ENCODE data around the gene ZYG11B. TPM values are rescaled to one million over a fixed set of nuclear protein-coding genes. Genes with fewer than 3 reads are reported as not detected.
"Not testable (repeated sequence)": the region's sequence is repeated elsewhere in the genome, so short reads cannot be mapped to it uniquely, and the experiment has no call there.

Gene ZYG11B
- total RNA-seq, 1 donor from 2014 or later: 30.0 TPM

DNA sequence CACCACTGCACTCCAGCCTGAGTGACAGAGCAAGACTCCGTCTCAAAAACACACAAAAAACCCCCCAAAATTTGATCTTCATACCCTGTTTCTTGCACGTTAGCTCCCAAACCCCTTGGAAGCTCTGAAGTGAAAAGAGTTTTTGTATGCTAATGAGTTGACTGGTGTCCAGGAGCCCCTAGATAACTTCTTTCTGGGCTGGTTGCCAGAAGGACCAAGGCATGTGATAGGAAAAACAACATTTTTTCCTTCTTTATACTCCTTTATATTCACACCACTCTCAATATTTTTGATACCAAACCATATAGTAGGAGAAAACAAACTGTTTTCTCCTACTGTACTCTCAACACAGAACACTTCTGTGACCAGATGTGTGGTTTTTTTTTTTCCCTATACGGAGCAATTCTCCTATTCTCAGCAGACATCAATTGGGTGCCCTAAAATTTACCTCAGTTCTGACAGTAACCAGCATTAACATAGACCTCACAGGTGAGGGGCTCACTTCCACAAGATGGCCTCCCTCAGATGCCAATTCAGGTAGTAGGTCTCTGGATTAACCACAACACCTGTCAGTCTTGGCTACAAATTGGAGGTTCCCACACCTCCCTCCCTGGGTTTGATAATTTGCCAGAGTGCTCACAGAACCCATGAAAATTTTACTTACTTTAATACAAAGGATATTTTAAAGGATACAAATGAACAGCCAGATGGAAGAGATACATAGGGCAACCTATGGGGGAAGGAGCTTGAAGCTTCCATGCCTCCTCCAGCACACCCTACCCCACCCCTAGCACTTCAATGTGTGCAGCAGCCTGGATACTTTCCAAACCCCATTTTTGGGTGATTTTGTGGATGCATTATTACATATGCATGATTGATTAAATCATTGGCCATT, 25.6 kb downstream of the ZYG11B start:
- DNase-seq (ENCODE audit: extremely low read depth, low read depth, low spot score): peak; percentile 42

DNA sequence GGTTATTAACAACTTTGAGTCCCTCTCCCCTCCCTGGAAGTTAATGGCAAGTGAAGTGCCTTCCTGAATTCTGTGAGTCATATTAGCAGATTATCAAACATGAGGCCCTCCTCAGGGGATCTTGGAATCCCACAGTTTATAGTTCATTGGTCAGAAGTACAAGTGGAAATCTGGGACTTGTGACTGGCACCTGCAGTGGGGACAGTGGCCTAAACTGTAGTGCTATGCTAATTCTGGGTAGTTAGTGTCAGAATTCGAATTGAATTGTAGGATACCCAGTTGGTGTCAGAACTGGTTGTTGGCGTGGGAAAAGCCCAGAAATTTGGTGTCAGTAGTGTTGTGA, 26.2 kb downstream of the ZYG11B start:
- DNase-seq (ENCODE audit: extremely low read depth, low read depth, low spot score): no peak

DNA sequence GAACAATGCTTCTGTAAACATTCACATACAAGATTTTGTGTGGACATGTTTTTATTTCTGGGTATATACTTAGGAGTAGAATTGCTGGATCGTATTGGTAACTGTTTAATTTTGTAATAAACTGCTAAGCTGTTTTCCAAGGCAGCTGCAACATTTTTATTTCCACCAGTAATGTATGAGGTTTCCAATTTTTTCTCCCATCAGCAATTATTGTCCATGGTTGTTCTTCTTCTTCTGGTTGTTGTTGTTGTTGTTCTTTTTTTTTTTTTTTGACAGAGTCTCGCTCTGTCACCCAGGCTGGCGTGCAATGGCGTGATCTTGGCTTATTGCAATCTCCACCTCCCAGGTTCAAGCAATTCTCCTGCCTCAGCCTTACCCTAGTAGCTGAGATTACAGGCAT, 26.9 kb downstream of the ZYG11B start:
- DNase-seq (ENCODE audit: extremely low read depth, low read depth, low spot score): no peak

DNA sequence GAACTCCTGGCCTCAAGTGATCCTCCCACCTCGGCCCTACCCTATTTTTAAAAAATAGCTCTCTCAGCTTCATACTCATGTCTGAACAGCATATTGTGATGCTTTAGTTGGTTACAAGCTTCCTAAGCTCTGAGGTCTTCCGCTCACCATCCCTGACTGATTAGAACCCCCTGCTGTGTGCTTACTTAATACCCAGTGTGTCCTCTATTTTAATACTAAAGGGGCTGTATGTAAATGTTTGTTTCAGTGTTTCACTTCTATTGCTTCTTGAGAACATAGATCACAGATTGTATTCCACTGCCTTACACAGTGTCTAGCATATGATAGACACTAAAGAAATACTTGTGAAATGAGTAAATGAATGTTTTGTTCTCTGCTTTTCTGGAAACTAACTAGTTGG, 29.8 kb downstream of the ZYG11B start:
- DNase-seq (ENCODE audit: extremely low read depth, low read depth, low spot score): no peak

DNA sequence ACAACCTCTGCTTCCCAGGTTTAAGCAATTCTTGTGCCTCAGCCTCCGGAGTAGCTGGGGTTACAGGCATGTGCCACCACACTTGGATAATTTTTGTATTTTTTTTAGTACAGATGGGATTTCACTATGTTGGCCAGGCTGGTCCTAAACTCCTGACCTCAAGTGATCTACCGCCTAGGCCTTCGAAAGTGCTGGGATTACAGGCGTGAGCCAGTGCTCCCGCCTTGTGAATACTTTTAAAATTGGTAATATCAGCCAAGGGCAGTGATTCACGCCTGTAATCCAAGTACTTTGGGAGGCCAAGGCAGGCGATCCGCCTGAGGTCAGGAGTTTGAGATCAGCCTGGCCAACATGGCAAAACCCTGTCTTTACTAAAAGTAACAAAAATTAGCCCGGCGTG, 33.7 kb downstream of the ZYG11B start:
- no peak for DNase-seq (ENCODE audit: extremely low read depth, low read depth, low spot score)

DNA sequence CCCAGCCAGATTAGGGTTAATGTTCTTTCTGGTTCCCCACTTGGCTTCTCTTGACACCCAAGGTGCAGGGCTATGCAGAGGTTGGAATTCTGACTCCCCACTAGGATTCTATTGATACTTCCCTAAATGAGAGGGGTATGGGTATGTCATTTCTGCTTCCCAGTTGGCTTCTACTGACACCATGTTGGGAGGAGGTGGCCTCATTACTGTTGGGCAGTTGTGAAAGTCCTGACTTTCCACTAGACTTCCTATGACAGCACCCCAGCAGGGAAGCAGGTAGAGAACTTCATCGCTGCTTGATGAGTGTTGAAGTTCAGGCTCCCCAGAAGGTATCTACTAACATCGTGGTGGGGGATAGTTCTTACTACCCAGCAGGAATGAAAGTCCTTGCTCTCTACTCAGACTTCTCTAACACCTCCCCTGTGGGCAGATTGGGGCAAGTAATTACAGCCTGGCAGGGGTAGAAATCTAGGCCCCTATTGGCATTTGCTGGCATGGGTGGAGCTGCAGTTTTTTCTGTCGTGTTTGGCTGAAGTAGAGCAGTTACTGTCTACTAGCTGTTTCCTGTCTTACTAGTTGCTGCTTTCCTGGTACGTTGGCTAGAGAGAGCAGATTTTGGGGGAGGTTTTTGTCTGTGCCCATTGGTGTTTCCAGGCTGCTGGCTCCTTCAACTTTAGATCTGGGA, 41.5 kb downstream of the ZYG11B start:
- DNase-seq (ENCODE audit: extremely low read depth, low read depth, low spot score): no peak

DNA sequence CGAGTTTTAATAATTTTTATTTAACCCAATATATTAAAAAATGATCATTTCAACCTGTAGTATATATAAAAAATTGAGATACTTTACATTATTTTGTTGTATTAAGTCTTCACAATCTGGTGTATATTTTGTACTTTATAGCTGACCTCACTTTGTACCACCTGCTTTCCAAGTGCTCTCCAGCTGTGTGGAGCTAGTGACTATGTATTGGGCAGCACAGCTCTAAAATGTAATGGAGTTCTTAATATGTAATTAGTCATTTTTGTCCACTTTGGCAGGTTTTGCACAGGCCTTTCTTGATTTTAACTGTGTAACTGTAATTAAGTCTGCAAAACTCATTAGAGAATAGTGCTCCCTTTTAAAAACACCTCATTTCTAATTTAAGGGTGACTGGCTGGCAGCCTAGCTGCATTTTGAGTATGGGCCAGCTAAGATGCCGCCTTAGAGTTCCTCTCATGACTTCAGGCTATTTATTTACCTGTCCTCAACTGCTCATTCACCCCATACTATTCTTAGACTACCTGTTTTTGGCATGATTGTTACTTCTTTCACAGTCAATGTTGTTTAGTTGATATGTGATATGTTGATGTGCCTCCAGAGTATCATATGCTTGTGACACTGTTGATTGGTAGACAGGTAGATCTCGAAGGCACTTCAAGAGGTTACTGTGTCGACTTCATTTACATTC, 43.2 kb downstream of the ZYG11B start:
- no peak for DNase-seq (ENCODE audit: extremely low read depth, low read depth, low spot score)

DNA sequence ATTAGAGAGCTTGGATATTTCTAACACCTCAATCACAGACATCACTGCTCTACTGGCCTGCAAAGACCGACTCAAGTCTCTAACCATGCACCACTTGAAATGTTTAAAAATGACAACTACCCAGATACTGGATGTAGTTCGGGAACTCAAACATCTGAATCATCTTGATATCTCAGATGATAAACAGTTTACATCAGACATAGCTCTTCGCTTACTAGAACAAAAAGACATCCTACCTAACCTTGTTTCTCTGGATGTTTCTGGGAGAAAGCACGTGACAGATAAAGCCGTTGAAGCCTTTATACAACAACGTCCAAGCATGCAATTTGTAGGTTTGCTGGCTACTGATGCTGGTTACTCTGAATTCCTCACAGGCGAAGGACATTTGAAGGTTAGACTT, 45.1 kb downstream of the ZYG11B start:
- no peak for DNase-seq (ENCODE audit: extremely low read depth, low read depth, low spot score)

DNA sequence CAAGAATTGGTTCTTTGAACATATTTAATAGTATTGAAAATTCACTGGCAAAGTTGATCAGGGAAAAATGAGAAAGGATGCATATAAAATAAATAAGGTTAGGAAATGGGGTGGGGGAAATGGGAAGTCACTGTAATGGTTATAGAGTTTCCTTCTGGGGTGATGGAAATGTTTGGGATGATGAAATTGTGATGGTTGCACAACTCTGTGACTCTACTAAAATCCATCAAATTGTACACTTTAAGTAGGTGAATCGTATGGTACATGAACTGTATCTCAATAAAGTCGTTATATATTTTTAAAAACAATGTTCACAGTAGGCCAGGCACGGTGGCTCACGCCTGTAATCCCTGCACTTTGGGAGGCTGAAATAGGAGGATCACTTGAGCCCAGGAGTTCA, 59.9 kb downstream of the ZYG11B start:
- DNase-seq (ENCODE audit: extremely low read depth, low read depth, low spot score): no peak

DNA sequence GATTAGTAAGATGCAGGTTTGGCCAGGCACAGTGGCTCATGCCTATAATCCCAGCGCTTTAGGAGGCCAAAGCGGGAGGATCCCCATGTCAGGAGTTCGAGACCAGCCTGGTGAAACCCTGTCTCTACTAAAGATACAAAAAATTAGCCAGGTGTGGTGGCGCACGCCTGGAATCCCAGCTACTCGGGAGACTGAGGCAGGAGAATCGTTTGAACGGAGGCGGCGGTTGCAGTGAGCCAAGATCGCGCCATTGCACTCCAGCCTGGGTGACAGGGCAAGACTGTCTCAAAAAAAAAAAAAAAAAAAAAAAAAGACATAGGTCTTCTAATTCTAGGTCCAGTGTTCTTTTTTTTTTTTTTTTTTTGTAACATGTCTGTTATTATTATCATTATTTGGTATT, 64.2 kb downstream of the ZYG11B start:
- not testable (repeated sequence) for DNase-seq (ENCODE audit: extremely low read depth, low read depth, low spot score)

DNA sequence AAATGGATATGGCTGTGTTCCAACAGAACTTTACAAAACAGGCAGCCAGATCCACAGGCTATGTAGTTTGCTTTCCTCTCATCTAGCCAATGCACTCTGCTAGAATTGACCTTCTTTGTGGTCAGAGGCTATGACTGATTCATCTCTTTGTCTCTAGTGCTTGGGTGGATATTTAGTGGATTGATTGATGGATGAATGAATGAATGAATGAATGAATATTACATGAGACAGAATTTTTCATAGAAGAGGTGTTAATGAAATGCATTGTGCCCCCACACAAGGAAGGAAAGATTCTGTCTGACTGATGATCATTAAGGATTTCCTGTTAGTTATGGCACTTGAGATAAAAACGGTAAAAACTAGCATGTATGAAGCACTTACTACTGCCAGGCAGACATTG, 65.8 kb downstream of the ZYG11B start:
- peak; percentile 23 for DNase-seq (ENCODE audit: extremely low read depth, low read depth, low spot score)

DNA sequence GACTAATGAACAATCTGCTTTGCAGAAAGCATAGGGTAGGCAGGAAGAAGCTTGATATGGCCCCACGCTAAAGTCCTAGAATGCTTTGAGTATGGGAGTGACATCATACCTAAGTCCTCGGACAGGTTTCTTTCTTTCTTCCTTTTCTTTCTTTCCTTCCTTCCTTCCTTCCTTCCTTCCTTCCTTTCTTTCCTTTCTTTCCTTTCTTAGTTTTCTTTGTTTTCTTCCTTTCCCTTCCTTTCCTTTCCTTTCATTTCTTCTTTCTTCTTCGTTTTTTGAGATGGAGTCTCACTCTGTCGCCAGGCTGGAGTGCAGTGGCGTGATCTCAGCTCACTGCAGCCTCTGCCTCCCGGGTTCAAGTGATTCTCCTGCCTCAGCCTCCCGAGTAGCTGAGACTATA, 67.5 kb downstream of the ZYG11B start:
- not testable (repeated sequence) for DNase-seq (ENCODE audit: extremely low read depth, low read depth, low spot score)

DNA sequence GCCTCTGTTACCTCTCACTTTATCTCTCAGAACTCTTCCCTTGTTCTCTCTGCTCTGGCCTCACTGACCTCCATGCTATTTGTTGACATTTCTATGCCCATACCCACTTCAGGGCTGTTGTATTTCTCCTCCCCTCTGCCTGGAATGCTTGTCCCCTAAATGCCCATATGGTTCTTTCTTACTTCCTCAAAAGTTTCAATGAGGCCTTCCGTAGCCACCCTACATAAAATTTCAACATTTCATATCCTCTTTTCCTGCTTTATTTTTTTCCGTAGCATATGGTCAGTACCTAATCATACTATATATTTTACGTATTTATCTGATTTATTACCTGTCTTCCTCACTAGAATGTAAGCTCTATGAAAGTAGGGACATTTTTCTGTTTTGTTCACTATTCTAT, 69.2 kb downstream of the ZYG11B start:
- DNase-seq (ENCODE audit: extremely low read depth, low read depth, low spot score): no peak

DNA sequence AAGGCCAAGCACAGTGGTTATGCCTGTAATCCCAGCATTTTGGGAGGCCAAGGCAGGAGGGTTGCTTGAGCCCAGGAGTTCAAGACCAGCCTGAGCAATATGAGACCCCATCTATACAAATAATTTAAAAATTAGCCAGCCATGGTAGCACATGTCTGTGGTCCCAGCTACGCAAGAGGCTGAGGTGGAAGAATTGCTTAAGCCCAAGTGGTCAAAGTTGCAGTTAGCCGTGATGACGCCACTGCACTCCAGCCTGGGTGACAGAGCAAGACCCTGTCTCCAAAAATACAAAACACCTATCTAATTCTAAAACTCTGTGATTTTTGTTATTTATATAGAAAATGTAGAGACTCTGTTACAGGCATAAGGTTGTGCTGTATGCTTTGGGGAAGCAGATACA, 72.1 kb downstream of the ZYG11B start:
- no peak for DNase-seq (ENCODE audit: extremely low read depth, low read depth, low spot score)

DNA sequence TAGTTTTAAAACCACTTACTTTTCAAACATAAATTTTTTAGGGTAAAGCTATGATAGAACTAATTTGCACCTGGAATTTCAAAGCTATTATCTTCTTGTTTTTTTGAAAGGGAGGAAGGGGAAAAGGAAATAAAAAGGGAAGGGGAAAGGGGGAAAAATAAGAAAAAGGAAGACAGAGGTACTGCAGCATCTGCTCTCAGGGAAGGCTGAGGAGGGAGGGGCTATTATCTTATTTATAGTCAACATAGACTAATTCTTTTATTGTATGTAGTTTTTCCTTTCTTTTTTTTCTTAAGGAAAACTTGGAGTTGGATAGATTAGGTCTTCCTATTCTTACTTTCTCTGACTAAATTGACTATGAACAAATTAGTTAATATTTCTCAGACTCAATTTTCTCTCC, 74.8 kb downstream of the ZYG11B start:
- no peak for DNase-seq (ENCODE audit: extremely low read depth, low read depth, low spot score)

DNA sequence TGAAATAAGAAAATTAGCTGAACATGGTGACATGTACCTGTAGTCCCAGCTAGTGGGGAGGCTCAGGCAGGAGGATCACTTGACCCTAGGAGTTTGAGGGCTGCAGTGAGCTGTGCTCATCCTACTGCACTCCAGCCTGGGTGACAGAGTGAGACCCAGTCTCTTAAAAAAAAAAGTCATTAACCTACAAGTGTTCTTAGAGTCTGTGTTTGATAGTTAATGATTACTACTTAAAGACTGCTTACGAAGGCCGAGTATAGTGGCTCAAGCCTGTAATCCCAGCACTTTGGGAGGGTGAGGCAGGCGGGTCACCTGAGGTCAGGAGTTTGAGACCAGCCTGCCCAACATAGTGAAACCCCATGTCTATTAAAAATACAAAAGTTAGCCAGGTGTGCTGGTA, 77.8 kb downstream of the ZYG11B start:
- not testable (repeated sequence) for DNase-seq (ENCODE audit: extremely low read depth, low read depth, low spot score)

DNA sequence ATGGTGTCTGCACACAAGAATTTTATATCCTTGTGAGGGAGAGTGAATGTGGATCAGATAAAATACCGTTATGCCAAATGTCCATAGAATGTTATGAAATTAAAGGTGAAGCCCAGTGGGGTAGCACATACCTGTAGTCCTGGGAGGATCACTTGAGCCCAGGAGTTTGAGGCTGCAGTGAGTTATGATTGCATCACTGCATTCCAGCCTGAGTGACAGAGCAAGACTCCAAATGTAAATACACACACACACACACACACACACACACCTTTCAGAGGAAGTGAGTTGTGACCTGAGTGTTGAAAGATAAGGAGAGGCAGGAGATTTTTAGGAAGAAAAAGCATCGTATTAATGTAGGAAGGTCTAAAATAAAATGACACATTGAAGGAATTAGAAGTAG, 88.2 kb downstream of the ZYG11B start:
- no peak for DNase-seq (ENCODE audit: extremely low read depth, low read depth, low spot score)

DNA sequence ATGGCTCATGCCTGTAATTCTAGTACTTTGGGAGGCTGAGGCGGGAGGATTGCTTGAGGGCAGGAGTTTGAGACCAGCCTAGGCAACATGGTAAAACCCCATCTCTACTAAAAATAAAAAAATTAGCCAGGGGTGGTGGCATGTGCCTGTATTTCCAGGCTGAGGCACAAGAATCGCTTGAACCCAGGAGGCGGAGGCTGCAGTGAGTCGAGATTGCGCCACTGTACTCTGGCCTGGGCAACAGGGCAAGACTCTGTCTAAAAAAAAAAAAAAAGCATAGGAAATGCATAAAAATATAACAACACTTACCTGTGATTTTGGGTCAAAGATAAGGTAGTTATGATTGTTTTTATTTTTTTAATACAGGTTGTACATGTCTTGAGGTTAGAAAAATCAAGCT, 94.6 kb downstream of the ZYG11B start:
- DNase-seq (ENCODE audit: extremely low read depth, low read depth, low spot score): not testable (repeated sequence)

DNA sequence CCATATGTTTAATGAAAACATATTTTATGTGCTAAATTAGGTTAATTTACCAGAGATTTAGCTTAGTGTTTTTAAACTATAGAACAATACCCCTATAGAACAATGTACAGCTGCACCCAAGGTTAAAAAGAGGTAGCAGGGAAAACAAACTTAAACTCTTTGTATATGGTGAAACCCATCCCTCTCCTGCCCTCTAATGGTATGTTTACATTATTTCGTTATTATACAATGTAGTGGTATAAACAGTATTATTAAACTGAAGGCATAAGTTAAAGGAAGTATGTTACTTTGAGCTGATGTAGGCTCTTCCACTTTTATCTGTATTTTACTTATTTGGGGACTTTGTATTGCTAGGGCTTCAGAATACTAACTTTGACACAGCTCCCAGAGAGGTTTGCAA, 99.6 kb downstream of the ZYG11B start:
- no peak for DNase-seq (ENCODE audit: extremely low read depth, low read depth, low spot score)

DNA sequence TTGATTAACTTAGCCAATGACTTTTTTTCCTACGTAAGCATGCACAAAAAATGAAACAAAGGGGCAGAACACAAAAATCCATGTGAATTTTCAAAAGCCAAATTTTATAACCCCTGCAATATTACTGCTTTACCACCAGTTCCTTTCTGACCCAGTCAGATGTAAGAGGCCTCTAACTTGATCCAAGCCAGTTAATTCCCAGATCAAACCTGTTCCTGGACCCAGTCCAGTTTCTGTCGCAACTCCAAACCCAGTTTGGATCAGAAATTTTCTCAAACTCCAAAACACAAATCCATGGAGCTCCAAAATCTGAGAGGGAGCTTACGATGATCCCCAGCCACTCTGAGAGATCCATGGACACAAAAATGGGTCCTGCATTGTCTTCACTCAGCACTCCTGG, 108.5 kb downstream of the ZYG11B start:
- DNase-seq (ENCODE audit: extremely low read depth, low read depth, low spot score): no peak

DNA sequence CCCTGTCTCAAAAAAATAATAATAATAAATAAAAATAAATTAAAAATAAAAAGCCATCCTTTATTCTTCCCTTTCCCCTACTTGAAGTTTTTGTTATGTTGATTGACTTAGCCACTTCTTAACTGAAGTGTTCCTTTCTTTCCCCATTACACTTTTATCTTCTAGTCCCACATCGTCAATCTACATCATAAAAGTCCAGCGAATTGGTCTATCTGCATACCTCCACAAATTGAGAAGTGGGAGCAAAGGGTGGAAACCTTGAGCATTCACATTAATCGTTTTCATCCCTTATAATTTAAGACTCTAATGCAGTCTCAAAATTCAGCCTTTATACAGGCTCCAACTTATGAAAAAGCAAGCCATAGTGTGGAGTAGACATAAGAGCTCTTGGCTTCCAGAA, 109.8 kb downstream of the ZYG11B start:
- DNase-seq (ENCODE audit: extremely low read depth, low read depth, low spot score): no peak

DNA sequence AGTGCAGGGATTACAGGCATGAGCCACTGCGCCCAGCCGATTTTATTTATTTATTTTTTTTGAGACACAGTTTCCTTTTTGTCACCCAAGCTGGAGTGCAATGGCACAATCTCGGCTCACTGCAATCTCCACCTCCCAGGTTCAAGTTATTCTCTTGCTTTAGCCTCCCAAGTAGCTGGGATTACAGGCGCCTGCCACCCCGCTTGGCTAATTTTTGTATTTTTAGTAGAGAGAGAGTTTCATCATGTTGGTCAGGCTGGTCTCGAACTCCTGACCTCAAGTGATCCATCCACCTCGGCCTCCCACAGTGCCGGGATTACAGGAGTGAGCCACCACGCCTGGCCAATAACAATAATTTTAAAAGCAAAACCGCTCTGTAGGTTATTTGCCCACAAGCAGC, 112.9 kb downstream of the ZYG11B start:
- not testable (repeated sequence) for DNase-seq (ENCODE audit: extremely low read depth, low read depth, low spot score)

Data from glomerular endothelial cell (primary cell).